HepG2 (cell line): ENCODE data around the gene CMTM2. TPM values are rescaled to one million over a fixed set of nuclear protein-coding genes. Genes with fewer than 3 reads are reported as not detected.

Experiments
- ATM ChIP-seq: fragments of 450-650 bp; IDR thresholded peaks from 2 replicates; pipeline ENCODE4 v1.7.1; 2017; ENCODE audit warnings: mild to moderate bottlenecking, borderline replicate concordance
- ZBTB25 ChIP-seq: IDR thresholded peaks from 2 replicates; pipeline ENCODE4 v1.6.1; 2018; ENCODE audit warnings: missing genetic modification reagents
- ZBTB40 ChIP-seq, 2 experiments: fragments of 450-650 bp in 1 of 2; sonication (generic) in 1 of 2; formaldehyde crosslinking in 1 of 2; IDR thresholded peaks; 2 replicates each; pipeline versions ENCODE4 v1.6.1 to v1.8.0; 2016 to 2022; ENCODE audit warnings: antibody characterized with exemption in 1 of 2, mild to moderate bottlenecking in 1 of 2, missing genetic modification reagents in 1 of 2
- ZNF17 ChIP-seq: sonication (generic); formaldehyde crosslinking; IDR thresholded peaks from 2 replicates; pipeline ENCODE4 v1.5.0; 2020; ENCODE audit warnings: mild to moderate bottlenecking, missing genetic modification reagents
- ZNF33A ChIP-seq: sonication (generic); formaldehyde crosslinking; IDR thresholded peaks from 2 replicates; pipeline ENCODE4 v1.5.1; 2020; ENCODE audit warnings: missing genetic modification reagents, mild to moderate bottlenecking, moderate library complexity, borderline replicate concordance
- ZNF354B ChIP-seq: sonication (generic); formaldehyde crosslinking; IDR thresholded peaks from 2 replicates; pipeline ENCODE4 v1.8.0; 2022; ENCODE audit warnings: mild to moderate bottlenecking, missing genetic modification reagents
- ZNF407 ChIP-seq: sonication (generic); formaldehyde crosslinking; IDR thresholded peaks from one replicate; pipeline ENCODE4 v1.5.1; 2020; ENCODE audit warnings: mild to moderate bottlenecking, missing genetic modification reagents; ENCODE audit errors: not compliant biosample characterization
- ZNF615 ChIP-seq: sonication (generic); formaldehyde crosslinking; IDR thresholded peaks from 2 replicates; pipeline ENCODE4 v1.5.0; 2020; ENCODE audit warnings: mild to moderate bottlenecking, missing genetic modification reagents, borderline replicate concordance
- polyA plus RNA-seq, 8 experiments: library from polyadenylated mRNA; depleted of rRNA in 3 of 8; stranded (reverse) in 7 of 8; unstranded in 1 of 8; fragments of >200 nt; fragmentation: Illumina TruSeq in 4 of 8; extraction: Trizol in 4 of 8; gene quantifications; 2 replicates each; pipeline versions ENCODE4 v1.2.1 to v1.2.3, GENCODE V29; 2011 to 2016; ENCODE audit warnings: low read depth in 4 of 8, missing spikeins in 1 of 8, mixed read lengths in 1 of 8; ENCODE audit not compliant: insufficient read depth in 1 of 8
- total RNA-seq, 5 experiments: library from RNA; depleted of rRNA; stranded (reverse); fragments of >200 nt; fragmentation: Illumina TruSeq; extraction: Trizol; gene quantifications; 2 replicates each; pipeline ENCODE4 v1.2.3, GENCODE V29; 2016; ENCODE audit warnings: low read depth in 1 of 5

The CMTM2 gene
- total and polyA plus RNA-seq, 2 of the 13 experiments (the other 11 are each of a cell fraction or from before 2014, with no cell fraction given): not detected

- TF ChIP-seq ZBTB40 (IDR thresholded peaks at IDR 0.05) (no peak), ZBTB40 (CRISPR knock-in tag; IDR thresholded peaks at IDR 0.05) (peak; percentile 95), ATM (no peak), ZNF615 (CRISPR knock-in tag) (peak; percentile 99), ZNF17 (CRISPR knock-in tag) (peak; percentile 98), ZNF33A (peak; percentile 96), ZBTB25 (peak; percentile 86), ZNF407 (CRISPR knock-in tag) (peak; percentile 99), ZNF354B (0 out of 2 replicates have a peak, but pooled peaks have one; percentile 90)
Measured at GRCh38 chr16:66552286-66553177, 26.7 kb upstream of the CMTM2 start, which contains the start of gene CKLF (continued).
